ENCODE data around the gene CRLF2. TPM values are rescaled to one million over a fixed set of nuclear protein-coding genes. Genes with fewer than 3 reads are reported as not detected.

Gene CRLF2
- total and polyA plus RNA-seq, 2 of the 8 experiments (the other 6 are each of a cell fraction or from before 2014, with no cell fraction given) = 0.06 TPM; not detected in 1

- POLR2A ChIA-PET (ENCODE audit: partially characterized antibody) = no interaction called here
- no peak overlapping the region for H2BK20ac ChIP-seq (ENCODE audit: low read length)
- H3K4ac ChIP-seq (replicated peaks; ENCODE audit: insufficient read length, low read depth, low read length) = no peak overlapping the region
- H3K14ac ChIP-seq (ENCODE audit: insufficient read length) = no peak overlapping the region
- FAIRE-seq (peak; percentile 19), DNase-seq (ENCODE audit: low read depth in 1 of 2, low spot score in 2 of 2) (peak in 1 of 2 experiments; percentile 99)
- peak overlapping the region; percentile 82; the same call in 1 of the 2 replicates for H2BK12ac ChIP-seq (ENCODE audit: low read depth, low read length)
- no peak overlapping the region for H2AK5ac ChIP-seq (ENCODE audit: low read depth, low read length)
- no peaks in the 10 kb centered on the region; a peak in 1 of 4 replicates for H3K79me2 ChIP-seq (ENCODE audit: control insufficient read depth in 1 of 2, insufficient read depth in 2 of 2, low read length in 2 of 2)
- WGBS, 2 experiments (ENCODE audit: extremely low coverage in 1 of 2, insufficient coverage in 1 of 2, insufficient read length in 1 of 2, insufficient replicate concordance in 2 of 2, low coverage in 1 of 2, low lambda C conversion rate in 2 of 2, missing lambda C conversion rate in 1 of 2) = 17% methylated on average over 17 of the region's 18 CpGs; no CpG with 5 or more reads in 1 of the 2 experiments
- H3K4me2 ChIP-seq (ENCODE audit: insufficient read depth in 1 of 2, low read depth in 2 of 2, low read length in 2 of 2) = no peak overlapping the region
- H4K8ac ChIP-seq (ENCODE audit: extremely low read depth, insufficient read depth, low read length) = no peak overlapping the region
- H3K4me1 ChIP-seq (replicated peaks in 1 of 4; ENCODE audit: control insufficient read depth in 3 of 4, insufficient read depth in 4 of 4, low read length in 3 of 4) = peaks cover 0 to 17% (median 8%) of the 10 kb centered on the region in 4 experiments; a peak in 4 of 7 replicates
- H4K20me1 ChIP-seq (replicated peaks in 1 of 2; ENCODE audit: control insufficient read depth in 1 of 2, insufficient read depth in 2 of 2, low read length in 2 of 2) = no peaks in the 10 kb centered on the region
- no peaks in the 10 kb centered on the region for H3K79me1 ChIP-seq (ENCODE audit: low read depth, low read length)
- no peak overlapping the region for H2AFZ ChIP-seq (ENCODE audit: low read length)
- H2BK5ac ChIP-seq (ENCODE audit: low read depth, low read length) = no peak overlapping the region
- no peak overlapping the region for H3K9ac ChIP-seq (replicated peaks in 1 of 4; ENCODE audit: extremely low read depth in 1 of 4, low read depth in 3 of 4, low read length in 3 of 4)
- H3K23me2 ChIP-seq (ENCODE audit: low read depth, low read length) = peaks cover 2% of the 10 kb centered on the region; the same call in 1 of the 2 replicates
- peak overlapping the region; percentile 81; the same call in 1 of the 2 replicates for H3K18ac ChIP-seq (ENCODE audit: extremely low read depth, low read length)
- H3K23ac ChIP-seq (ENCODE audit: insufficient read length) = no peak overlapping the region
- CTCF ChIA-PET (ENCODE audit: partially characterized antibody) = no interaction called here
- no peaks in the 10 kb centered on the region for H3K36me3 ChIP-seq (ENCODE audit: control insufficient read depth in 2 of 4, insufficient read depth in 4 of 4, low read length in 3 of 4)
- no peak overlapping the region for H3K27ac ChIP-seq (ENCODE audit: low read depth, low read length)
- no peak overlapping the region for H2BK15ac ChIP-seq (ENCODE audit: low read length)
- no peaks in the 10 kb centered on the region for H3K9me3 ChIP-seq (ENCODE audit: insufficient read depth in 2 of 2, low read depth in 1 of 2, low read length in 1 of 2)
- no peak overlapping the region for H3K4me3 ChIP-seq (ENCODE audit: extremely low read depth in 1 of 4, insufficient read depth in 2 of 4, low read depth in 3 of 4, low read length in 4 of 4)
- no peak overlapping the region for H4K91ac ChIP-seq (replicated peaks; ENCODE audit: insufficient read length, low read length)
- H4K5ac ChIP-seq (ENCODE audit: insufficient read length, low read depth, low read length) = no peak overlapping the region
- H3K56ac ChIP-seq (replicated peaks; ENCODE audit: insufficient read length, low read depth, low read length) = no peak overlapping the region
- H2BK120ac ChIP-seq (replicated peaks; ENCODE audit: low read depth, low read length) = no peak overlapping the region
- H3K27me3 ChIP-seq (replicated peaks in 1 of 4; ENCODE audit: control insufficient read depth in 3 of 4, extremely low read depth in 1 of 4, insufficient read depth in 3 of 4, low read length in 3 of 4) = no peaks in the 10 kb centered on the region
- TF ChIP-seq EP300 (IDR thresholded peaks at IDR 0.05; ENCODE audit: borderline replicate concordance in 1 of 2, low read depth in 2 of 2, low read length in 2 of 2) (peak in 1 of 2 experiments; percentile 32; a peak in 1 of 3 replicates), MAX (IDR thresholded peaks at IDR 0.05) (peak; percentile 52), KDM1A (IDR thresholded peaks at IDR 0.05; ENCODE audit: borderline replicate concordance, low read length) (peak; percentile 70; the same call in 1 of the 2 replicates)
Measured at GRCh38 chrX:1246816-1247215, 34.4 kb upstream of the CRLF2 start.
